Smooth muscle cell (in vitro differentiated cells): Measurements from ENCODE around the gene SEMA4A. TPM values are rescaled to one million over a fixed set of nuclear protein-coding genes. Genes with fewer than 3 reads are reported as not detected.
A peak's percentile ranks its signal among the peaks of the same experiment; 100 is the strongest.

Source experiments
- DNase-seq: peaks from one replicate; lab custom pipeline; 2025; ENCODE audit not compliant: unreplicated experiment; lab: John Stamatoyannopoulos, UW
- H2AFZ ChIP-seq: fragments of 200-600 bp; sonication (generic); 2 replicates; pipeline ENCODE4 v1.6.0; 2016; ENCODE audit warnings: antibody characterized with exemption, low read depth, mild to moderate bottlenecking
- H3F3A ChIP-seq: fragments of 200-600 bp; sonication (generic); 2 replicates; pipeline ENCODE4 v1.6.0; 2017; ENCODE audit warnings: antibody characterized with exemption, low read depth
- H3K27ac ChIP-seq: fragments of 200-600 bp; sonication (generic); 2 replicates; pipeline ENCODE4 v1.5.1; 2016; ENCODE audit warnings: low read depth, mild to moderate bottlenecking
- H3K27me3 ChIP-seq: fragments of 200-600 bp; sonication (generic); 2 replicates; pipeline ENCODE4 v1.6.1; 2016; ENCODE audit warnings: low read depth, mild to moderate bottlenecking
- H3K36me3 ChIP-seq: fragments of 200-600 bp; sonication (generic); 2 replicates; pipeline ENCODE4 v1.5.1; 2016; ENCODE audit warnings: low read depth
- H3K4me1 ChIP-seq: fragments of 200-600 bp; sonication (generic); 2 replicates; pipeline ENCODE4 v1.5.1; 2016; ENCODE audit warnings: low read depth
- H3K4me2 ChIP-seq: fragments of 200-600 bp; sonication (generic); 2 replicates; pipeline ENCODE4 v1.6.0; 2016; ENCODE audit warnings: mild to moderate bottlenecking
- H3K4me3 ChIP-seq: fragments of 200-600 bp; sonication (generic); 2 replicates; pipeline ENCODE4 v1.5.1; 2016; ENCODE audit warnings: mild to moderate bottlenecking
- H3K79me2 ChIP-seq: fragments of 200-600 bp; sonication (generic); 2 replicates; pipeline ENCODE4 v1.6.0; 2016; ENCODE audit warnings: low read depth, mild to moderate bottlenecking
- H3K9ac ChIP-seq: fragments of 200-600 bp; sonication (generic); 2 replicates; pipeline ENCODE4 v1.6.0; 2016; ENCODE audit warnings: low read depth
- H3K9me3 ChIP-seq: fragments of 200-600 bp; sonication (generic); replicated peaks from 2 replicates; pipeline ENCODE4 v1.5.1; 2016; ENCODE audit warnings: low read depth
- H4K20me1 ChIP-seq: fragments of 200-600 bp; sonication (generic); 2 replicates; pipeline ENCODE4 v1.6.0; 2016; ENCODE audit warnings: low read depth
- CTCF ChIP-seq: fragments of 200-600 bp; sonication (generic); IDR thresholded peaks from 2 replicates; pipeline ENCODE4 v1.5.1; 2017; ENCODE audit warnings: borderline replicate concordance, mild to moderate bottlenecking, antibody characterized with exemption; ENCODE audit not compliant: insufficient read depth, poor library complexity, severe bottlenecking
- WGBS: methylation state at CpG from one replicate; pipeline ENCODE4 v1.1.7; 2016; ENCODE audit warnings: low lambda C conversion rate; 5-methylcytosine and 5-hydroxymethylcytosine counted together
- polyA plus RNA-seq: library from polyadenylated mRNA; unstranded; fragments of >200 nt; fragmentation: Nextera tagmentation; extraction: Ambion mirVana; gene quantifications from 2 replicates; pipeline ENCODE4 v1.2.1, GENCODE V29; 2016
- total RNA-seq: library from RNA; depleted of rRNA; stranded (reverse); fragments of >200 nt; gene quantifications from 2 replicates; pipeline ENCODE4 v1.2.3, GENCODE V29; 2014

The SEMA4A gene
- total and polyA plus RNA-seq, 2 experiments from 2014 or later: 2.1 to 2.2 TPM

DNA sequence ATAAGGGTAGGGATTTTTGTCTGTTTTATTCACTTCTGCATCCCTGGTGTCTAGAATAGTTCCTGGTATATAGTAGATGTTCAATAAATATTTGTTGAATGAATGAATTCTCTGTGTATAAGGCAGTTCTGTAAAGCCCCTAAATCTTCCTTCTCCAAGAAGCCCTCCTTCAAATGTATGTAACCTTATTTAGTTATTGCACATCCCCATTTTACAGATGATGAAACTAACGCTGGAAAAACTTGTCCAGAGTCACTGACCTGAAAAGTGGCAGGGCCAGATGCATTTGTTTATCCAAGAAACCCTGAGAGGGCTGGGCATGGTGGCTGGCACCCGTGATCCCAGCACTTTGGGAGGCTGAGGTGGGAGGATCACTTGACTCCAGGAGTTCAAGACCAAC, 43.1 kb upstream of the SEMA4A start:
- peaks cover 7% of the 10 kb centered on the region for H4K20me1 ChIP-seq
- H3K9me3 ChIP-seq: no peaks in the 10 kb centered on the region
- DNase-seq: no peak
- no peak overlapping the region for H3K27ac ChIP-seq
- H3K36me3 ChIP-seq: no peaks in the 10 kb centered on the region
- H3K4me1 ChIP-seq: peaks cover 27% of the 10 kb centered on the region
- H3K79me2 ChIP-seq: peaks cover 52% of the 10 kb centered on the region
- TF ChIP-seq CTCF: no peak
- H3K27me3 ChIP-seq: no peaks in the 10 kb centered on the region
- WGBS: 92% methylated on average over 2 of the region's 2 CpGs
- no peak overlapping the region for H2AFZ ChIP-seq
- peaks cover 10% of the 10 kb centered on the region for H3F3A ChIP-seq
- H3K4me2 ChIP-seq: no peak overlapping the region
- no peak overlapping the region for H3K9ac ChIP-seq
- no peak overlapping the region for H3K4me3 ChIP-seq

- Histone ChIP-seq H3K79me2 (peaks cover 64% of the 10 kb centered on the region), H3K27me3 (no peaks in the 10 kb centered on the region), H3K4me3 (no peak overlapping the region), H3K36me3 (no peaks in the 10 kb centered on the region), H2AFZ (no peak overlapping the region), H3K9ac (no peak overlapping the region), H3K4me2 (no peak overlapping the region), H3K9me3 (no peaks in the 10 kb centered on the region), H4K20me1 (peaks cover 19% of the 10 kb centered on the region), H3F3A (peaks cover 4% of the 10 kb centered on the region), H3K4me1 (peaks cover 21% of the 10 kb centered on the region), H3K27ac (peak overlapping the region; percentile 100)
- no peak for DNase-seq
- no peak for TF ChIP-seq CTCF
- WGBS: 76% methylated on average over 4 of the region's 4 CpGs
Observed at GRCh38 chr1:156111355-156111962, 41.9 kb upstream of the SEMA4A start.

GRCh38 chr1:156112276-156113137, 40.9 kb upstream of the SEMA4A start:
- no peaks in the 10 kb centered on the region for H3K9me3 ChIP-seq
- no peak overlapping the region for H2AFZ ChIP-seq
- WGBS: 77% methylated on average over 10 of the region's 10 CpGs
- peaks cover 68% of the 10 kb centered on the region for H3K79me2 ChIP-seq
- H3F3A ChIP-seq: peaks cover 4% of the 10 kb centered on the region
- peak overlapping the region; percentile 16 for H3K9ac ChIP-seq
- no peak overlapping the region for H3K4me3 ChIP-seq
- peaks cover 29% of the 10 kb centered on the region for H4K20me1 ChIP-seq
- H3K27me3 ChIP-seq: no peaks in the 10 kb centered on the region
- TF ChIP-seq CTCF: no peak
- H3K27ac ChIP-seq: peak overlapping the region; percentile 100
- H3K4me2 ChIP-seq: no peak overlapping the region
- H3K36me3 ChIP-seq: no peaks in the 10 kb centered on the region
- peaks cover 12% of the 10 kb centered on the region for H3K4me1 ChIP-seq
- no peak for DNase-seq
